ENCODE results near the gene BICDL1.

The BICDL1 gene

GRCh38 chr12:120115692-120116440, 126.8 kb downstream of the BICDL1 start:
- peak overlapping the region; percentile 82 to 98 (median 86) for H3K4me3 ChIP-seq
- H3K27ac ChIP-seq = peak overlapping the region; percentile 78 to 99 (median 95)

GRCh38 chr12:120116441-120116791, 127.4 kb downstream of the BICDL1 start, which contains the start of gene RAB35:
TSS of gene RAB35 (minus strand) at chr12:120116753. CDS start at chr12:120116650, 103 bp downstream.
- H3K4me3 ChIP-seq = peak within 1 kb of the TSS; percentile 82 to 98 (median 86)
- H3K27ac ChIP-seq = peak within 1 kb of the TSS; percentile 78 to 99 (median 95)

GRCh38 chr12:120116792-120117651, 128.0 kb downstream of the BICDL1 start:
- Histone ChIP-seq H3K27ac (peak overlapping the region; percentile 42 to 99 (median 95)), H3K4me3 (peak overlapping the region; percentile 82 to 98 (median 86))

GRCh38 chr12:120117961-120118320, 128.9 kb downstream of the BICDL1 start:
- peak overlapping the region in 18 of 21 experiments; percentile 38 to 99 (median 96) for H3K27ac ChIP-seq
- H3K4me3 ChIP-seq = peak overlapping the region; percentile 82 to 98 (median 86)

- Histone ChIP-seq H3K4me3 (peak overlapping the region; percentile 82 to 98 (median 86)), H3K27ac (peak overlapping the region in 19 of 21 experiments; percentile 17 to 99 (median 94))
Observed at GRCh38 chr12:120118321-120119061, 129.5 kb downstream of the BICDL1 start.

GRCh38 chr12:120119271-120119973, 130.4 kb downstream of the BICDL1 start:
- Histone ChIP-seq H3K27ac (peak overlapping the region in 15 of 21 experiments; percentile 38 to 99 (median 95)), H3K4me3 (no peak overlapping the region)

- peak overlapping the region in 3 of 21 experiments; percentile 31 to 45 (median 41) for H3K27ac ChIP-seq
- no peak overlapping the region for H3K4me3 ChIP-seq
Observed at GRCh38 chr12:120121343-120121742, 132.3 kb downstream of the BICDL1 start.

GRCh38 chr12:120121766-120122293, 132.8 kb downstream of the BICDL1 start:
- Histone ChIP-seq H3K4me3 (no peak overlapping the region), H3K27ac (peak overlapping the region in 5 of 21 experiments; percentile 1 to 45 (median 31))

- H3K27ac ChIP-seq = no peak overlapping the region
- H3K4me3 ChIP-seq = no peak overlapping the region
Observed at GRCh38 chr12:120125029-120125428, 136.0 kb downstream of the BICDL1 start.

- H3K4me3 ChIP-seq = no peak overlapping the region
- peak overlapping the region in 7 of 21 experiments; percentile 13 to 58 (median 38) for H3K27ac ChIP-seq
Observed at GRCh38 chr12:120125792-120126634, 137.0 kb downstream of the BICDL1 start.

- H3K4me3 ChIP-seq = no peak overlapping the region
Observed at GRCh38 chr12:120126635-120127005, 137.6 kb downstream of the BICDL1 start.

GRCh38 chr12:120130011-120130410, 141.0 kb downstream of the BICDL1 start:
- H3K27ac ChIP-seq = no peak overlapping the region
- no peak overlapping the region for H3K4me3 ChIP-seq

More at GRCh38 chr12:120126635-120127005, 137.6 kb downstream of the BICDL1 start:
- H3K27ac ChIP-seq = peak overlapping the region in 10 of 21 experiments; percentile 12 to 58 (median 40)

GRCh38 chr12:120131116-120131515, 142.1 kb downstream of the BICDL1 start:
- Histone ChIP-seq H3K27ac (no peak overlapping the region), H3K4me3 (no peak overlapping the region)

GRCh38 chr12:120132054-120132836, 143.2 kb downstream of the BICDL1 start:
- H3K4me3 ChIP-seq = no peak overlapping the region
- no peak overlapping the region for H3K27ac ChIP-seq

- H3K27ac ChIP-seq = no peak overlapping the region
Observed at GRCh38 chr12:120132863-120133385, 143.9 kb downstream of the BICDL1 start.

GRCh38 chr12:120134307-120134980, 145.4 kb downstream of the BICDL1 start:
- no peak overlapping the region for H3K27ac ChIP-seq
- H3K4me3 ChIP-seq = no peak overlapping the region

More at GRCh38 chr12:120132863-120133385, 143.9 kb downstream of the BICDL1 start:
- no peak overlapping the region for H3K4me3 ChIP-seq

Measured in skin epidermis (tissue), 12 donors.